HepG2 (cell line): ENCODE data around the gene TCEA3.

Source experiments
- ARID3A ChIP-seq: IDR thresholded peaks from 2 replicates; pipeline ENCODE4 v1.6.1; 2012; ENCODE audit warnings: low read depth, low read length, improper control_type of control experiment
- ARNT ChIP-seq: fragments of 450-650 bp; IDR thresholded peaks from 2 replicates; pipeline ENCODE4 v1.6.1; 2017
- ATF4 ChIP-seq, 2 experiments: fragments of 450-650 bp in 1 of 2; sonication (generic) in 1 of 2; formaldehyde crosslinking; IDR thresholded peaks; 2 replicates each; pipeline versions ENCODE4 v1.5.0 to v1.8.0; 2020 to 2022; ENCODE audit warnings: mild to moderate bottlenecking in 1 of 2, missing genetic modification reagents in 1 of 2
- CTCF ChIP-seq: sonication (generic); formaldehyde crosslinking; IDR thresholded peaks from 2 replicates; pipeline ENCODE4 v1.5.0; 2020; ENCODE audit warnings: mild to moderate bottlenecking, missing genetic modification reagents, moderate library complexity
- DR1 ChIP-seq: sonication (generic); formaldehyde crosslinking; IDR thresholded peaks from 2 replicates; pipeline ENCODE4 v1.8.0; 2021; ENCODE audit warnings: mild to moderate bottlenecking, missing genetic modification reagents, inconsistent platforms
- ELK4 ChIP-seq: sonication (generic); formaldehyde crosslinking; IDR thresholded peaks from 2 replicates; pipeline ENCODE4 v1.9.0; 2021; ENCODE audit warnings: missing genetic modification reagents, borderline replicate concordance
- NR2C2 ChIP-seq: sonication (generic); formaldehyde crosslinking; IDR thresholded peaks from 2 replicates; pipeline ENCODE4 v1.4.0; 2020; ENCODE audit warnings: missing genetic modification reagents, mild to moderate bottlenecking, moderate library complexity, borderline replicate concordance
- RAD21 ChIP-seq: fragments of 450-650 bp; formaldehyde crosslinking; IDR thresholded peaks from 2 replicates; pipeline ENCODE4 v1.5.0; 2020; ENCODE audit warnings: mild to moderate bottlenecking
- REXO4 ChIP-seq: sonication (generic); formaldehyde crosslinking; IDR thresholded peaks from 2 replicates; pipeline ENCODE4 v1.8.0; 2022; ENCODE audit warnings: missing genetic modification reagents, mild to moderate bottlenecking, borderline replicate concordance
- TAF1 ChIP-seq: sonication (generic); formaldehyde crosslinking; IDR thresholded peaks from 2 replicates; pipeline ENCODE4 v1.4.0; 2020; ENCODE audit warnings: missing genetic modification reagents
- TARDBP ChIP-seq: sonication (generic); formaldehyde crosslinking; IDR thresholded peaks from 2 replicates; pipeline ENCODE4 v1.8.0; 2022; ENCODE audit warnings: mild to moderate bottlenecking, missing genetic modification reagents
- ZFAT ChIP-seq: sonication (generic); formaldehyde crosslinking; conservative IDR thresholded peaks from 2 replicates; pipeline ENCODE4 v1.8.1; 2023; ENCODE audit warnings: missing genetic modification reagents, inconsistent platforms
- ZNF570 ChIP-seq: sonication (generic); formaldehyde crosslinking; IDR thresholded peaks from 2 replicates; pipeline ENCODE4 v1.4.0; 2020; ENCODE audit warnings: mild to moderate bottlenecking, missing genetic modification reagents, borderline replicate concordance

GRCh38 chr1:23352096-23352695, 72.4 kb downstream of the TCEA3 start:
- no peak for TF ChIP-seq CTCF (CRISPR knock-in tag)
- TF ChIP-seq DR1 (CRISPR knock-in tag): no peak
- no peak for TF ChIP-seq ELK4 (CRISPR knock-in tag)
- no peak for TF ChIP-seq ZFAT (CRISPR knock-in tag)
- no peak for TF ChIP-seq ZNF570 (CRISPR knock-in tag)
- TF ChIP-seq ARNT: no peak
- no peak for TF ChIP-seq ATF4 (CRISPR knock-in tag; IDR thresholded peaks at IDR 0.05)
- no peak for TF ChIP-seq RAD21 (CRISPR knock-in tag)
- no peak for TF ChIP-seq NR2C2 (CRISPR knock-in tag)
- TF ChIP-seq TAF1 (CRISPR knock-in tag): no peak
- TF ChIP-seq ARID3A: no peak
- no peak for TF ChIP-seq TARDBP (CRISPR knock-in tag)
- no peak for TF ChIP-seq REXO4 (CRISPR knock-in tag)
